WERI-Rb-1 (cell line): ENCODE measurements around the gene PXYLP1.

Experiments
- DNase-seq: peaks from one replicate; pipeline ENCODE4 v3.0.0-alpha.2; 2020
- H3K27ac ChIP-seq: fragments of 250-450 bp; sonication (Bioruptor Pico); 2 replicates; pipeline ENCODE4 v1.5.1; 2020; ENCODE audit warnings: mild to moderate bottlenecking, moderate library complexity
- H3K27me3 ChIP-seq: fragments of 250-450 bp; sonication (Bioruptor Pico); 2 replicates; pipeline ENCODE4 v1.5.1; 2021; ENCODE audit warnings: mild to moderate bottlenecking, low read depth, moderate library complexity; ENCODE audit not compliant: insufficient read depth, severe bottlenecking
- H3K36me3 ChIP-seq: fragments of 250-450 bp; sonication (Bioruptor Pico); 2 replicates; pipeline ENCODE4 v1.5.1; 2020; ENCODE audit warnings: mild to moderate bottlenecking, moderate library complexity
- H3K4me3 ChIP-seq: 2 replicates; pipeline ENCODE4 v1.5.1; 2011; ENCODE audit warnings: low read depth, mild to moderate bottlenecking, control low read depth, low read length
- H3K9me3 ChIP-seq: fragments of 250-450 bp; sonication (Bioruptor Pico); 2 replicates; pipeline ENCODE4 v1.5.1; 2021; ENCODE audit warnings: mild to moderate bottlenecking, moderate library complexity; ENCODE audit not compliant: severe bottlenecking
- CTCF ChIP-seq: IDR thresholded peaks from 2 replicates; pipeline ENCODE4 v1.5.1; 2011; ENCODE audit warnings: low read depth, mild to moderate bottlenecking, control low read depth, inconsistent platforms, low read length

The PXYLP1 gene

GRCh38 chr3:141306276-141306675, 74.7 kb downstream of the PXYLP1 start:
- no peak for DNase-seq
- no peaks in the 10 kb centered on the region for H3K36me3 ChIP-seq
- no peak overlapping the region for H3K27ac ChIP-seq
- no peak for TF ChIP-seq CTCF
- H3K4me3 ChIP-seq, result no peak overlapping the region
- no peaks in the 10 kb centered on the region for H3K27me3 ChIP-seq
- peaks cover under 1% of the 10 kb centered on the region for H3K9me3 ChIP-seq

- no peak for TF ChIP-seq CTCF
- Histone ChIP-seq H3K9me3 (no peaks in the 10 kb centered on the region), H3K36me3 (no peaks in the 10 kb centered on the region), H3K27ac (no peak overlapping the region), H3K4me3 (no peak overlapping the region), H3K27me3 (no peaks in the 10 kb centered on the region)
- DNase-seq, result no peak
Observed at GRCh38 chr3:141306922-141307321, 75.3 kb downstream of the PXYLP1 start.

GRCh38 chr3:141307351-141308059, 75.9 kb downstream of the PXYLP1 start:
- H3K4me3 ChIP-seq, result no peak overlapping the region
- DNase-seq, result no peak
- H3K27ac ChIP-seq, result no peak overlapping the region
- H3K27me3 ChIP-seq, result no peaks in the 10 kb centered on the region
- H3K9me3 ChIP-seq, result no peaks in the 10 kb centered on the region
- TF ChIP-seq CTCF, result no peak
- no peaks in the 10 kb centered on the region for H3K36me3 ChIP-seq

GRCh38 chr3:141308588-141309218, 77.1 kb downstream of the PXYLP1 start:
- Histone ChIP-seq H3K27ac (0 out of 2 replicates have a peak overlapping the region, but pooled peaks have one; percentile 18), H3K9me3 (no peaks in the 10 kb centered on the region), H3K4me3 (no peak overlapping the region), H3K36me3 (no peaks in the 10 kb centered on the region), H3K27me3 (no peaks in the 10 kb centered on the region)
- DNase-seq, result peak; percentile 93
- TF ChIP-seq CTCF, result peak; percentile 75

- Histone ChIP-seq H3K36me3 (no peaks in the 10 kb centered on the region), H3K27me3 (no peaks in the 10 kb centered on the region), H3K9me3 (no peaks in the 10 kb centered on the region), H3K27ac (peak overlapping the region; percentile 57), H3K4me3 (peak overlapping the region; percentile 67)
- no peak for TF ChIP-seq CTCF
- no peak for DNase-seq
Observed at GRCh38 chr3:141311170-141311495, 79.5 kb downstream of the PXYLP1 start.
